ENCODE data around the gene S100A10. TPM values are rescaled to one million over a fixed set of nuclear protein-coding genes. Genes with fewer than 3 reads are reported as not detected.

S100A10 gene
- polyA plus RNA-seq, 1 donor from 2014 or later: 24.5 TPM

DNA sequence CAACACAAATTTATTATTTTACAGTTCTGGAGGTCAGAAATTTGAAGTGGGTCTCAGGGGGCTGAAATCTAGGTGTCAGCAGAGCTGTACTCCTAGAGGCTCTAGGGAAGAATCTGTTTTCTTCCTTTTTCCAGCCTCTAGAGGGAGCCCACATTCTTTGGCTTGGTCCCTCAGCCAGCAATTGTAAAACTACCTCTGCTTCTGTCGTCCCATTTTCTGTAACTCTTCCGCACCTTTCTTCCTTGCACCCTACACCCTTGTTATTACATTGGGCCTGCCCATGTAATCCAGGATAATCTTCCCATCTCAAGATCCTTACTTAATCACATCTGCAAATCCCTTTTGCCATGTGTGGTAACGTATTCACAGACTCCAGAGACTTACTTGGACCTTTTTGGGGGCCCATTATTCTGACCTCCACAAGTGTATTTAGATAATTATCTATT, 59.6 kb downstream of the S100A10 start:
- no peaks in the 10 kb centered on the region for H3K9me3 ChIP-seq (ENCODE audit: low read length)
- no peaks in the 10 kb centered on the region for H3K9me2 ChIP-seq (ENCODE audit: insufficient read depth, low read length)
- H3K9ac ChIP-seq (ENCODE audit: low read length): no peak overlapping the region
- H3F3A ChIP-seq (ENCODE audit: insufficient read depth, low read length, poor library complexity, severe bottlenecking): no peaks in the 10 kb centered on the region
- no peak overlapping the region for H2AFZ ChIP-seq (ENCODE audit: low read depth, low read length)
- H3K4me2 ChIP-seq (ENCODE audit: low read length): no peak overlapping the region
- H3K27ac ChIP-seq (ENCODE audit: low read length): no peak overlapping the region
- no peaks in the 10 kb centered on the region for H4K20me1 ChIP-seq (ENCODE audit: insufficient read depth)
- no peak overlapping the region for H3K4me3 ChIP-seq (ENCODE audit: low read length)
- no peaks in the 10 kb centered on the region for H3K36me3 ChIP-seq (ENCODE audit: insufficient read depth, low read length)
- H3K79me2 ChIP-seq (replicated peaks; ENCODE audit: insufficient read depth, low read length): no peaks in the 10 kb centered on the region
- no peaks in the 10 kb centered on the region for H3K27me3 ChIP-seq (ENCODE audit: insufficient read depth, low read depth, low read length)
- peak; percentile 97 for TF ChIP-seq SMC3 (conservative IDR thresholded peaks at IDR 0.05; ENCODE audit: poor library complexity)
- peak; percentile 97 for TF ChIP-seq RAD21 (conservative IDR thresholded peaks at IDR 0.05)
- no peak for TF ChIP-seq POLR2AphosphoS5 (IDR thresholded peaks at IDR 0.05)
- TF ChIP-seq, protein P1, sequence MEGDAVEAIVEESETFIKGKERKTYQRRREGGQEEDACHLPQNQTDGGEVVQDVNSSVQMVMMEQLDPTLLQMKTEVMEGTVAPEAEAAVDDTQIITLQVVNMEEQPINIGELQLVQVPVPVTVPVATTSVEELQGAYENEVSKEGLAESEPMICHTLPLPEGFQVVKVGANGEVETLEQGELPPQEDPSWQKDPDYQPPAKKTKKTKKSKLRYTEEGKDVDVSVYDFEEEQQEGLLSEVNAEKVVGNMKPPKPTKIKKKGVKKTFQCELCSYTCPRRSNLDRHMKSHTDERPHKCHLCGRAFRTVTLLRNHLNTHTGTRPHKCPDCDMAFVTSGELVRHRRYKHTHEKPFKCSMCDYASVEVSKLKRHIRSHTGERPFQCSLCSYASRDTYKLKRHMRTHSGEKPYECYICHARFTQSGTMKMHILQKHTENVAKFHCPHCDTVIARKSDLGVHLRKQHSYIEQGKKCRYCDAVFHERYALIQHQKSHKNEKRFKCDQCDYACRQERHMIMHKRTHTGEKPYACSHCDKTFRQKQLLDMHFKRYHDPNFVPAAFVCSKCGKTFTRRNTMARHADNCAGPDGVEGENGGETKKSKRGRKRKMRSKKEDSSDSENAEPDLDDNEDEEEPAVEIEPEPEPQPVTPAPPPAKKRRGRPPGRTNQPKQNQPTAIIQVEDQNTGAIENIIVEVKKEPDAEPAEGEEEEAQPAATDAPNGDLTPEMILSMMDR (IDR thresholded peaks at IDR 0.05; ENCODE audit: poor library complexity, severe bottlenecking): peak; percentile 94

Other genes with a start within 250 kb of the S100A10 start
- gene MRPL9, start 230.4 kb downstream of the S100A10 start, polyA plus RNA-seq: 119 and 134 TPM in 2 replicates
- 19.5 and 26.5 TPM in 2 replicates for gene TDRKH, start 203.4 kb downstream of the S100A10 start, polyA plus RNA-seq
- not detected in 2 replicates for gene LINGO4, start 188.4 kb downstream of the S100A10 start, polyA plus RNA-seq
- gene RORC, start 162.1 kb downstream of the S100A10 start, polyA plus RNA-seq: 0.28 and 0.45 TPM in 2 replicates
- not detected in 2 replicates for gene C2CD4D, start 154.0 kb downstream of the S100A10 start, polyA plus RNA-seq
- gene THEM5, start 140.1 kb downstream of the S100A10 start, polyA plus RNA-seq: not detected in 2 replicates
- 11.3 and 13.3 TPM in 2 replicates for gene THEM4, start 84.3 kb downstream of the S100A10 start, polyA plus RNA-seq
- gene S100A11, start 43.1 kb upstream of the S100A10 start, polyA plus RNA-seq: not detected in 2 replicates
- gene TCHHL1, start 95.2 kb upstream of the S100A10 start, polyA plus RNA-seq: not detected in 2 replicates
- 0.14 and 0.26 TPM in 2 replicates for gene TCHH, start 121.6 kb upstream of the S100A10 start, polyA plus RNA-seq
- gene RPTN, start 165.4 kb upstream of the S100A10 start, polyA plus RNA-seq: not detected in 2 replicates
- gene HRNR, start 230.3 kb upstream of the S100A10 start, polyA plus RNA-seq: not detected in 2 replicates